ENCODE results near the gene TERB1. TPM values are rescaled to one million over a fixed set of nuclear protein-coding genes. Genes with fewer than 3 reads are reported as not detected.

The TERB1 gene
- total RNA-seq, 1 donor from 2014 or later = 0.41 TPM

DNA sequence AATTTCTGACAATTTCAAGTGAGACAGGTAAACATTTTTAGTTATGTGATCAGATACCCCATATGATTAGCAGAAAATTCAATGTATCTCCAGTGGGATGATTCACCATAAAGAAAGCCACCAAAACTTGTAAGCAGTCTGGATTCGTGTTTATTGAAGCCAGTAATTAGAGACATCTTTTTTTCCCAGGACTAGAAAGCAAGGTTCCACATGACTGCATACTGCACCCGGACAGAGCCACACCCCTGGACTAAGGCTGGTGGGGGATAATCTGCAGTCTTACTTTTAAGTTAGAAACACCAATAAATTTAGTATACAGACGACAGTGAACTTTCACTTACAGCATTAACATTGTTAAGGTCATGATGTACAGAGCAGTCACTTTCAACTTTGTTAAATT, 80.6 kb downstream of the TERB1 start:
- H3K4me3 Mint-ChIP-seq = no peak overlapping the region
- H3K27ac Mint-ChIP-seq = peak overlapping the region; percentile 29
- peaks cover 34% of the 10 kb centered on the region for H3K36me3 Mint-ChIP-seq
- H3K27me3 Mint-ChIP-seq = no peaks in the 10 kb centered on the region
- H3K9me3 Mint-ChIP-seq = no peaks in the 10 kb centered on the region
- DNase-seq (ENCODE audit: extremely low spot score, unreplicated experiment) = no peak
- TF ChIP-seq CTCF (conservative IDR thresholded peaks at IDR 0.05) = no peak
- peaks cover 6% of the 10 kb centered on the region for H3K4me1 Mint-ChIP-seq (ENCODE audit: unreplicated experiment)

- Mint-ChIP-seq H3K27me3 (no peaks in the 10 kb centered on the region), H3K9me3 (no peaks in the 10 kb centered on the region), H3K27ac (no peak overlapping the region), H3K4me1 (ENCODE audit: unreplicated experiment) (peaks cover 13% of the 10 kb centered on the region), H3K4me3 (no peak overlapping the region), H3K36me3 (peaks cover 26% of the 10 kb centered on the region)
- DNase-seq (ENCODE audit: extremely low spot score, unreplicated experiment) = no peak
- TF ChIP-seq CTCF (conservative IDR thresholded peaks at IDR 0.05) = no peak
Observed at GRCh38 chr16:66719246-66719645, 82.1 kb downstream of the TERB1 start.

DNA sequence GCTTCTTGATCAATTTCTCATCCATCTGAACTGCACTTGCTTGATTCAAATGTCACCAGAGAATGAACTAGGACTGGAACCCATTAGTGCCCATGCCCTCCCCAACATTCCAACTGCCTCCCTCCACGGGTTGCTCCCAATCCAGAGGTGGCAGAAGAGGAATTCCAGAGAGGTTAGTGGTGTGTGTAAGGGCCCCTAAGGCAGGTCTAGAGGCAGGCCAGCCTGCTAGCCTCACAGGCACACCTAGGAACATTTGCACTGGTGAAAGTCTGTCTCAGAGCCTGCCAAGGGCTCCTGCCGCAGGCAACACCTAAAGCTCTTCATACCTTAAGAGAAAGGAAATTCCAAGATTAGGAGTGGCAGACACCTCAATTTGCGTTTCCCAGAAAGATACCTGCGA, 83.6 kb downstream of the TERB1 start:
- H3K9me3 Mint-ChIP-seq = no peaks in the 10 kb centered on the region
- no peak for DNase-seq (ENCODE audit: extremely low spot score, unreplicated experiment)
- no peak overlapping the region for H3K4me3 Mint-ChIP-seq
- peaks cover 14% of the 10 kb centered on the region for H3K36me3 Mint-ChIP-seq
- no peak for TF ChIP-seq CTCF (conservative IDR thresholded peaks at IDR 0.05)
- no peaks in the 10 kb centered on the region for H3K27me3 Mint-ChIP-seq
- peaks cover 13% of the 10 kb centered on the region for H3K4me1 Mint-ChIP-seq (ENCODE audit: unreplicated experiment)
- H3K27ac Mint-ChIP-seq = peak overlapping the region; percentile 36

GRCh38 chr16:66717112-66717675, 84.2 kb downstream of the TERB1 start:
- H3K27ac Mint-ChIP-seq = peak overlapping the region; percentile 36
- H3K4me3 Mint-ChIP-seq = no peak overlapping the region
- peak; percentile 69 for TF ChIP-seq CTCF (conservative IDR thresholded peaks at IDR 0.05)
- H3K27me3 Mint-ChIP-seq = peaks cover 4% of the 10 kb centered on the region
- H3K9me3 Mint-ChIP-seq = no peaks in the 10 kb centered on the region
- DNase-seq (ENCODE audit: extremely low spot score, unreplicated experiment) = no peak
- peaks cover 14% of the 10 kb centered on the region for H3K36me3 Mint-ChIP-seq
- H3K4me1 Mint-ChIP-seq (ENCODE audit: unreplicated experiment) = peaks cover 13% of the 10 kb centered on the region

DNA sequence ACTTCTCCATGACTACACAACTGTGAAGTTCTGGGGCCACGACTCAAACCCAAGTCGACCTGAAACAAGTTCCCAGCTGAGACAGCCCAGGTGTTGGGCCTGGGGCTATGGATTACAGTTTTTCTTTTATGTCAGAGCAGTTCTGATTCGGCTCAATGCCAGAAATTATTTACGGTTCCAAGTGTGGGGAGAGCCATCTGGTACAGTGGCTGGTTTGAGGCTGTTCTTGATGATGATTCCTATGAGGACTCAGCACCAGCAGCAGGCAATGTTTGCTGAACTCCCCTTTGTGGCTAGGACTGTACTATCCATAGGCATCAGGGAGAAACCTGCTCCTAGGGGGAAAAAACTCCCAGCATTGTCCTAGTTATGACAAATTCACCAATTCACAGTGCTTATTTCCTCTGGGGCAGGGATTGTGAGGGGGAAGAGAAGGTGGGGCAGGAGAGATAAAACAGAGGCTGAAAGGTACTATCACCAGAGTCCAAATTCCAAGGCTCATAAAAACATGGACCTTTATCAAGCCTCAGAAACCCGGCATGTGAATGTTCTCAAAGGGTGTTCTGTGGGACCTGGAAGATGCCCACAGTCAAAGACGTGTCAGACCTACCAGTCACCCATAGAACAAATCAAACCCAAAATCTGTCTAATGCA, 86.6 kb downstream of the TERB1 start:
- no peaks in the 10 kb centered on the region for H3K9me3 Mint-ChIP-seq
- peaks cover 4% of the 10 kb centered on the region for H3K27me3 Mint-ChIP-seq
- H3K27ac Mint-ChIP-seq = peak overlapping the region; percentile 54
- DNase-seq (ENCODE audit: extremely low spot score, unreplicated experiment) = no peak
- peaks cover 9% of the 10 kb centered on the region for H3K4me1 Mint-ChIP-seq (ENCODE audit: unreplicated experiment)
- peaks cover 3% of the 10 kb centered on the region for H3K36me3 Mint-ChIP-seq
- H3K4me3 Mint-ChIP-seq = no peak overlapping the region
- no peak for TF ChIP-seq CTCF (conservative IDR thresholded peaks at IDR 0.05)
